Measurements from ENCODE around the gene ARID1A. TPM values are rescaled to one million over a fixed set of nuclear protein-coding genes. Genes with fewer than 3 reads are reported as not detected.

Gene ARID1A
- total and polyA plus RNA-seq, 2 of the 8 experiments (the other 6 are each of a cell fraction or from before 2014, with no cell fraction given): 52.1 to 103 TPM

DNA sequence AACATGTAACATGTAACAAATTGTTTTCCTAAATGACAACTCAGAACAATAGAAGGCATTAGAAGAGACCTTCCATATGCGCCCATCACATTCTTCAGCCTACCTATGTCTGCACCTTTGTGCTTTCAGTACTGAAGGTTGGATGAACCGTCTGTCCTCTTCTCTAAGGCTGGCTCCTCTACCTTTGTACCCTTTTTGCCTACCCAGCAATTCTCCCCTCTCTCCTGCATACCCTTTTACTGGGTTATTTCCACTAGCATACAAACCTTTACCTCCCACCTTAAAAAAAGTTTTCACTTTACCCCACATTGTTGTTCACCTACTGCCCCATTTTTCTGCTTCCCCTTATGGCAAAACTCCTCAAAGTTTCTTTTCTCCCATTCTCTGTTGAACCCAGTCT lies 97.1 kb downstream of the ARID1A start:
- no peak overlapping the region for H2AK5ac ChIP-seq (ENCODE audit: low read depth, low read length)
- no peak overlapping the region for H4K91ac ChIP-seq (replicated peaks; ENCODE audit: insufficient read length, low read length)
- 81% methylated on average over 2 of the region's 2 CpGs; no CpG with 5 or more reads in 1 of the 2 experiments for WGBS, 2 experiments (ENCODE audit: extremely low coverage in 1 of 2, insufficient coverage in 1 of 2, insufficient read length in 1 of 2, insufficient replicate concordance in 2 of 2, low coverage in 1 of 2, low lambda C conversion rate in 2 of 2, missing lambda C conversion rate in 1 of 2)
- peaks cover 0 to 2% of the 10 kb centered on the region in 2 experiments for H4K20me1 ChIP-seq (replicated peaks in 1 of 2; ENCODE audit: control insufficient read depth in 1 of 2, insufficient read depth in 2 of 2, low read length in 2 of 2)
- peaks cover 3 to 7% (median 4%) of the 10 kb centered on the region in 4 experiments; a peak in 6 of 7 replicates for H3K4me1 ChIP-seq (replicated peaks in 1 of 4; ENCODE audit: control insufficient read depth in 3 of 4, insufficient read depth in 4 of 4, low read length in 3 of 4)
- H3K9me3 ChIP-seq (ENCODE audit: insufficient read depth in 2 of 2, low read depth in 1 of 2, low read length in 1 of 2): no peaks in the 10 kb centered on the region
- H3K23ac ChIP-seq (ENCODE audit: insufficient read length): no peak overlapping the region
- no peak overlapping the region for H3K27ac ChIP-seq (ENCODE audit: low read depth, low read length)
- DNase-seq (ENCODE audit: low read depth in 1 of 2, low spot score in 2 of 2) (no peak), FAIRE-seq (no peak)
- ChIA-PET POLR2A (ENCODE audit: partially characterized antibody) (no interaction called here), CTCF (ENCODE audit: partially characterized antibody) (interaction anchor here (1.0 to 1.2 kb wide), 2 partner anchors 28 to 191 kb away, joined by 3 read pairs; no protein-coding TSS in a partner anchor)
- no peak overlapping the region for H3K18ac ChIP-seq (ENCODE audit: extremely low read depth, low read length)
- H3K56ac ChIP-seq (replicated peaks; ENCODE audit: insufficient read length, low read depth, low read length): no peak overlapping the region
- H4K5ac ChIP-seq (ENCODE audit: insufficient read length, low read depth, low read length): no peak overlapping the region
- H3K4me3 ChIP-seq (ENCODE audit: extremely low read depth in 1 of 4, insufficient read depth in 2 of 4, low read depth in 3 of 4, low read length in 4 of 4): no peak overlapping the region
- no peak overlapping the region for H3K4me2 ChIP-seq (ENCODE audit: insufficient read depth in 1 of 2, low read depth in 2 of 2, low read length in 2 of 2)
- no peak overlapping the region for H2AFZ ChIP-seq (ENCODE audit: low read length)
- H3K79me2 ChIP-seq (ENCODE audit: control insufficient read depth in 1 of 2, insufficient read depth in 2 of 2, low read length in 2 of 2): no peaks in the 10 kb centered on the region
- H3K23me2 ChIP-seq (ENCODE audit: low read depth, low read length): peaks cover 9% of the 10 kb centered on the region
- no peak overlapping the region for H2BK15ac ChIP-seq (ENCODE audit: low read length)
- peaks cover 0 to 8% (median 6%) of the 10 kb centered on the region in 4 experiments; a peak in 6 of 8 replicates for H3K36me3 ChIP-seq (ENCODE audit: control insufficient read depth in 2 of 4, insufficient read depth in 4 of 4, low read length in 3 of 4)
- H2BK5ac ChIP-seq (ENCODE audit: low read depth, low read length): no peak overlapping the region
- H3K14ac ChIP-seq (ENCODE audit: insufficient read length): no peak overlapping the region
- H2BK120ac ChIP-seq (replicated peaks; ENCODE audit: low read depth, low read length): no peak overlapping the region
- H3K27me3 ChIP-seq (replicated peaks in 1 of 4; ENCODE audit: control insufficient read depth in 3 of 4, extremely low read depth in 1 of 4, insufficient read depth in 3 of 4, low read length in 3 of 4): no peaks in the 10 kb centered on the region
- no peaks in the 10 kb centered on the region for H3K79me1 ChIP-seq (ENCODE audit: low read depth, low read length)
- no peak overlapping the region for H3K9ac ChIP-seq (replicated peaks in 1 of 4; ENCODE audit: extremely low read depth in 1 of 4, low read depth in 3 of 4, low read length in 3 of 4)
- no peak overlapping the region for H4K8ac ChIP-seq (ENCODE audit: extremely low read depth, insufficient read depth, low read length)
- no peak overlapping the region for H3K4ac ChIP-seq (replicated peaks; ENCODE audit: insufficient read length, low read depth, low read length)
- no peak overlapping the region for H2BK12ac ChIP-seq (ENCODE audit: low read depth, low read length)
- H2BK20ac ChIP-seq (ENCODE audit: low read length): no peak overlapping the region
- TF ChIP-seq POU5F1 (IDR thresholded peaks at IDR 0.05; ENCODE audit: low read depth, low read length): no peak
- no peak for TF ChIP-seq EP300 (IDR thresholded peaks at IDR 0.05; ENCODE audit: borderline replicate concordance in 1 of 2, low read depth in 2 of 2, low read length in 2 of 2)
- no peak for TF ChIP-seq SP1 (IDR thresholded peaks at IDR 0.05; ENCODE audit: low read depth, low read length)
- TF ChIP-seq TAF7 (optimal IDR thresholded peaks at IDR 0.05; ENCODE audit: borderline replicate concordance, low read depth, low read length): no peak
- no peak for TF ChIP-seq GTF2F1 (IDR thresholded peaks at IDR 0.05; ENCODE audit: borderline replicate concordance, low read depth, low read length)
- TF ChIP-seq HDAC2 (IDR thresholded peaks at IDR 0.05; ENCODE audit: borderline replicate concordance in 1 of 2, low read depth in 2 of 2, low read length in 2 of 2): no peak
- TF ChIP-seq YY1 (IDR thresholded peaks at IDR 0.05; ENCODE audit: low read depth, low read length): no peak
- TF ChIP-seq BCL11A (IDR thresholded peaks at IDR 0.05; ENCODE audit: low read depth in 2 of 2, low read length in 2 of 2): no peak
- no peak for TF ChIP-seq PHF8 (conservative IDR thresholded peaks at IDR 0.05; ENCODE audit: low read depth, low read length)
- no peak for TF ChIP-seq NRF1 (IDR thresholded peaks at IDR 0.05; ENCODE audit: low read depth, low read length)
- no peak for TF ChIP-seq SIX5 (IDR thresholded peaks at IDR 0.05; ENCODE audit: low read depth, low read length)
- no peak for TF ChIP-seq EZH2 (IDR thresholded peaks at IDR 0.05; ENCODE audit: low read depth, low read length, severe bottlenecking)
- TF ChIP-seq RFX5 (IDR thresholded peaks at IDR 0.05; ENCODE audit: borderline replicate concordance, low read depth, low read length): no peak
- TF ChIP-seq SIN3A (conservative IDR thresholded peaks at IDR 0.05 in 1 of 2, IDR thresholded peaks at IDR 0.05 in 1 of 2; ENCODE audit: low read depth in 1 of 2, low read length in 2 of 2): no peak

Measured in H1 (cell line).